Spleen (tissue), 7 donors: Measurements from ENCODE around the gene DIP2C.

Source experiments
- CTCF ChIP-seq, 11 experiments: fragments of 200-600 bp in 7 of 11; fragments of 450-650 bp in 4 of 11; sonication (generic) in 4 of 11; IDR thresholded peaks in 8 of 11; conservative IDR thresholded peaks in 3 of 11; 1 replicate in 7 of 11; 2 replicates in 4 of 11; pipeline versions ENCODE4 v1.4.0 to v1.8.0; 2016 to 2021; ENCODE audit warnings: antibody characterized with exemption in 11 of 11, inconsistent platforms in 4 of 11, mild to moderate bottlenecking in 1 of 11
- POLR2A ChIP-seq, 3 donors: fragments of 450-650 bp; IDR thresholded peaks; one replicate each; pipeline ENCODE4 v1.5.1; 2017; ENCODE audit warnings: antibody characterized with exemption in 3 of 3, mild to moderate bottlenecking in 1 of 3
- POLR2AphosphoS5 ChIP-seq, 3 donors: sonication (generic); formaldehyde crosslinking; IDR thresholded peaks; one replicate each; pipeline ENCODE4 v1.5.1; 2017; ENCODE audit warnings: antibody characterized with exemption in 3 of 3
- donor health status: DM: no; HTN: no; CAD: no; lungs with moderate emphysema.
- donor health status: DM: no; HTN: no; CAD: no.
- donor health status: DM: no; HTN: no; CAD: no.

- no peak for TF ChIP-seq CTCF (IDR thresholded peaks at IDR 0.05 in 8 of 11, conservative IDR thresholded peaks at IDR 0.05 in 3 of 11)
- TF ChIP-seq POLR2AphosphoS5 (IDR thresholded peaks at IDR 0.05) = no peak
- no peak for TF ChIP-seq POLR2A (IDR thresholded peaks at IDR 0.05)
Measured at GRCh38 chr10:361203-362081, 328.0 kb downstream of the DIP2C start.
